ENCODE measurements around the gene ADAMTSL5. TPM values are rescaled to one million over a fixed set of nuclear protein-coding genes. Genes with fewer than 3 reads are reported as not detected.
A peak's percentile ranks its signal among the peaks of the same experiment; 100 is the strongest.

Gene ADAMTSL5
- total and polyA plus RNA-seq, 2 of the 13 experiments (the other 11 are each of a cell fraction or from before 2014, with no cell fraction given): 0.60 to 2.7 TPM

GRCh38 chr19:1513499-1514294 lies 878 bp upstream of the ADAMTSL5 start (continued):
- TF ChIP-seq TCF12 (IDR thresholded peaks at IDR 0.05) (no peak), TCF12 (CRISPR knock-in tag; IDR thresholded peaks at IDR 0.05) (no peak), ZBTB42 (CRISPR knock-in tag; IDR thresholded peaks at IDR 0.05) (no peak), KAT2B (IDR thresholded peaks at IDR 0.05; ENCODE audit: borderline replicate concordance, low read depth, low read length) (no peak)

- no peak for FAIRE-seq
- no peak overlapping the region for H3K27ac ChIP-seq (ENCODE audit: extremely low read length, insufficient read depth, low read length)
Measured at GRCh38 chr19:1511318-1512317, 1.2 kb downstream of the ADAMTSL5 start.

More at GRCh38 chr19:1511318-1512317, 1.2 kb downstream of the ADAMTSL5 start:
- Histone ChIP-seq H2AFZ (ENCODE audit: low read length) (no peak overlapping the region), H3K9me3 (ENCODE audit: low read length) (no peaks in the 10 kb centered on the region), H3K4me2 (ENCODE audit: low read depth, low read length) (peak overlapping the region; percentile 75; the same call in 1 of the 2 replicates), H3K27me3 (ENCODE audit: control insufficient read depth in 1 of 2, insufficient read depth in 2 of 2, low read length in 2 of 2) (peaks cover 0 to 9% of the 10 kb centered on the region in 2 experiments; a peak in 2 of 5 replicates), H4K20me1 (ENCODE audit: insufficient read depth, low read length) (no peaks in the 10 kb centered on the region), H3K4me3 (replicated peaks in 1 of 3; ENCODE audit: insufficient read depth in 1 of 3, low read depth in 2 of 3, low read length in 3 of 3) (no peak overlapping the region), H3K9ac (ENCODE audit: insufficient read depth, low read depth, low read length) (no peak overlapping the region), H3K79me2 (ENCODE audit: insufficient read depth, low read length) (no peaks in the 10 kb centered on the region), H3K36me3 (replicated peaks in 1 of 2; ENCODE audit: control insufficient read depth in 1 of 2, insufficient read depth in 2 of 2, low read length in 2 of 2) (no peaks in the 10 kb centered on the region), H3K4me1 (ENCODE audit: insufficient read depth, low read length) (peaks cover 34% of the 10 kb centered on the region)
- in situ Hi-C loops (cut with HindIII; ENCODE audit: extremely low pct_ligation_motif_present, low pct_unique_long_range_greater_than_20kb) (loop anchor here (5.0 kb wide), 1 partner anchor 54 kb away; no protein-coding TSS in a partner anchor), intact Hi-C loops (cut with micrococcal nuclease; ENCODE audit: unreplicated experiment) (no loop called here)
- ChIA-PET CTCF (ENCODE audit: low intra/inter-chr PET ratio, low total read pairs) (no interaction called here), POLR2A (no interaction called here)
- no TSS peak for BruUV-seq (replicated peaks)
- ATAC-seq: no peak
- no peak for DNase-seq (ENCODE audit: low spot score)
- WGBS (ENCODE audit: low lambda C conversion rate): 88% methylated on average over 10 of the region's 22 CpGs
- TF ChIP-seq LCORL (IDR thresholded peaks at IDR 0.05) (no peak), LCORL (CRISPR knock-in tag; IDR thresholded peaks at IDR 0.05) (no peak), ZNF768 (CRISPR knock-in tag; IDR thresholded peaks at IDR 0.05) (peak; percentile 66; the same call in 1 of the 2 replicates), ZKSCAN8 (CRISPR knock-in tag; IDR thresholded peaks at IDR 0.05; ENCODE audit: borderline replicate concordance) (peak; percentile 83), FOSL2 (CRISPR knock-in tag; IDR thresholded peaks at IDR 0.05) (no peak), ZHX1 (CRISPR knock-in tag; IDR thresholded peaks at IDR 0.05; ENCODE audit: low read depth) (no peak)

Data from HepG2 (cell line).